Astrocyte of the cerebellum (primary cell): ENCODE data around the gene INPP5D.

Source experiments
- DNase-seq: peaks from one replicate; pipeline ENCODE4 v3.0.0-alpha.2; 2011; ENCODE audit warnings: low read depth
- H3K4me3 ChIP-seq: 2 replicates; pipeline ENCODE4 v1.5.1; 2011; ENCODE audit warnings: mild to moderate bottlenecking, low read depth, low read length, moderate library complexity
- in situ Hi-C: cut with HindIII; loops from 2 replicates; pipeline ENCODE4 v1.10.0; 2017; ENCODE audit warnings: low sequenced_read_pairs
- TF ChIP-seq, protein P1 (sequence below): IDR thresholded peaks from 2 replicates; pipeline ENCODE4 v1.5.1; 2012; ENCODE audit warnings: low read length, low read depth, moderate library complexity, mild to moderate bottlenecking; ENCODE audit errors: missing control alignments

Gene INPP5D

DNA sequence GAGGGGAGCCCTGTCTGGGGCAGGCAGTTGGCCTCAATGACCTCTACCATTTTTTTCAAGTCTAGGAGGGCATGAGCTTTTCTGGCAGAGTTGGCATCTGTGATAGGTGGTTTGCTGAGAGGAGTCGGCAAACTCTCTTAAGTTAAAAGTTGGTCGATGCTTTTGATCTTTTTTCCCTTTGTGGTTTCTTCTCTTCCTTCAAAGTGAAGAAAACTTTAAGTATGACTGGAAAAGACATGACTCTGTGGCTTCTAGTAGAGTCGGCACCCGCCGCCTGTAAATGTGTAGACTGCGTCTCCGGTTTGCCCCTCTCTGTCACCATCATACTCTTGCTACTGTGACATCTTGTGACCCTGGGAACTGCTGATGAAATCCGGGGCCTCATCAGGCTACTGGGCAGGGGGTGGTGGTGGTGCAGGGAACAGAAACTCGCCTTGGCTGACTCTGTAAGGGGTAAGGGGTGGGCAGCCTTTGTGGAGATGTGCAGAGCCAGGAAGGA, 21.1 kb downstream of the INPP5D start:
- TF ChIP-seq, protein P1, sequence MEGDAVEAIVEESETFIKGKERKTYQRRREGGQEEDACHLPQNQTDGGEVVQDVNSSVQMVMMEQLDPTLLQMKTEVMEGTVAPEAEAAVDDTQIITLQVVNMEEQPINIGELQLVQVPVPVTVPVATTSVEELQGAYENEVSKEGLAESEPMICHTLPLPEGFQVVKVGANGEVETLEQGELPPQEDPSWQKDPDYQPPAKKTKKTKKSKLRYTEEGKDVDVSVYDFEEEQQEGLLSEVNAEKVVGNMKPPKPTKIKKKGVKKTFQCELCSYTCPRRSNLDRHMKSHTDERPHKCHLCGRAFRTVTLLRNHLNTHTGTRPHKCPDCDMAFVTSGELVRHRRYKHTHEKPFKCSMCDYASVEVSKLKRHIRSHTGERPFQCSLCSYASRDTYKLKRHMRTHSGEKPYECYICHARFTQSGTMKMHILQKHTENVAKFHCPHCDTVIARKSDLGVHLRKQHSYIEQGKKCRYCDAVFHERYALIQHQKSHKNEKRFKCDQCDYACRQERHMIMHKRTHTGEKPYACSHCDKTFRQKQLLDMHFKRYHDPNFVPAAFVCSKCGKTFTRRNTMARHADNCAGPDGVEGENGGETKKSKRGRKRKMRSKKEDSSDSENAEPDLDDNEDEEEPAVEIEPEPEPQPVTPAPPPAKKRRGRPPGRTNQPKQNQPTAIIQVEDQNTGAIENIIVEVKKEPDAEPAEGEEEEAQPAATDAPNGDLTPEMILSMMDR = no peak
- no peak for DNase-seq
- in situ Hi-C loops = loop anchor here (5.0 kb wide), 1 partner anchor 91 kb away; no protein-coding TSS in a partner anchor
- no peak overlapping the region for H3K4me3 ChIP-seq

DNA sequence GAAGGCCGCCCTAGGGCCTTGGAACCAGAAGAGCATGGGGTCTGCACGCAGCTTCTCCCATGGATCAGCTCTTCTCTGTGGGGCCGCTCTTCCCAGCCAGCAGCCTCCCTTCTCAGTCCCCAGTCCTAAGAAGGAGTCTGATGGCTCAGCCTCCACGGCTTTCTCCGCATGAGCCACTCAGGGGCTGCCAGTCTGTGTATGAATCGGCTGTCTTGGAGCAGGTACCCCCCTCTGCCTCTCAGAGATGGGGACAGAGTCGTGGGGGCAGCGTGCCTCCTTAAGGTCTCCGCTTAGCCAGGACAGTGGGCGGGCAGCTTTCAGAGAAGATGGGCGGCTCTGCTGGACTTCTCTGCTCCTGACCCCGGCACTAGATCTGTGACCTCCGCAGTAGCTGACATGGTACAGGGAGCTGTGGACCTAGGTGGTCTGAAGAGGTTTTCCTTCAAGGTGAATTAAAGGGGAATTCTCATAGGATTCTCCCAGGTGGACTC, 21.6 kb downstream of the INPP5D start:
- H3K4me3 ChIP-seq = no peak overlapping the region
- in situ Hi-C loops = loop anchor here (5.0 kb wide), 1 partner anchor 91 kb away; no protein-coding TSS in a partner anchor
- TF ChIP-seq, protein P1 = no peak
- DNase-seq = no peak

DNA sequence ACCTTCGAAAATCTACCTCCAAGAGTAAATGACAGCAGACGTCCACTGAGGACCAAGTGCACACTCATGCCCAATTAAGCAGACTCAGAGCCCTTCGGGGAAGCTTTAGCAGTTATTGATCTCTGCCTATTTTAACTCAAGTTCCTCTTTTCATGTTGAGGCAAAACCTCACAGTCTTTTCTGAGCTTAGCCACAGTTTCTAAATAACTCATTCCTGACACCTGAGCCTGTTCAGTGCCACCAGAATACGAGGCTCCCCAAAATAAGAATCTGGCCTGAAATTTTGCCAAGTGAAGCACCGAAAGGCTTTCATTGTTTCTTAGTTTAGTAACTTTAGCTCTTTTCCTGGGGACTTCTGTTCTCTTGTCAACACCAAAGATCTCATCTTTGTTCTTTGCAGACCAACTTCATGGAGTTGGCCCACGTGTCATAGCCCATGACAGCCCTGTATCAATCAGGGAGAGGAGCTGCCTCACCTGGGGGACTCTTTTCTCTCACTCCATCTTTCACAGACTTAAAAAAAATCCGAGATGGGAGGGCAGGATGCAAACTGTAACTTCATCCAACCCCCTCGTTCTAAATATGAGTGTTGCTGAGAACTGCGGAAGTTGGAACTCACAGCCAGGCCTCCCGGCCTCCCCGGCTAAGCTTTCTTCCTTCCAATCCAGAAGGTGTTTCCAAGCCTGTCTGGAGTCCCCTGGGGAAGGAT, 22.2 kb downstream of the INPP5D start:
- H3K4me3 ChIP-seq = no peak overlapping the region
- TF ChIP-seq, protein P1 = no peak
- DNase-seq = no peak
- in situ Hi-C loops = loop anchor here (5.0 kb wide), 1 partner anchor 90 kb away; no protein-coding TSS in a partner anchor

DNA sequence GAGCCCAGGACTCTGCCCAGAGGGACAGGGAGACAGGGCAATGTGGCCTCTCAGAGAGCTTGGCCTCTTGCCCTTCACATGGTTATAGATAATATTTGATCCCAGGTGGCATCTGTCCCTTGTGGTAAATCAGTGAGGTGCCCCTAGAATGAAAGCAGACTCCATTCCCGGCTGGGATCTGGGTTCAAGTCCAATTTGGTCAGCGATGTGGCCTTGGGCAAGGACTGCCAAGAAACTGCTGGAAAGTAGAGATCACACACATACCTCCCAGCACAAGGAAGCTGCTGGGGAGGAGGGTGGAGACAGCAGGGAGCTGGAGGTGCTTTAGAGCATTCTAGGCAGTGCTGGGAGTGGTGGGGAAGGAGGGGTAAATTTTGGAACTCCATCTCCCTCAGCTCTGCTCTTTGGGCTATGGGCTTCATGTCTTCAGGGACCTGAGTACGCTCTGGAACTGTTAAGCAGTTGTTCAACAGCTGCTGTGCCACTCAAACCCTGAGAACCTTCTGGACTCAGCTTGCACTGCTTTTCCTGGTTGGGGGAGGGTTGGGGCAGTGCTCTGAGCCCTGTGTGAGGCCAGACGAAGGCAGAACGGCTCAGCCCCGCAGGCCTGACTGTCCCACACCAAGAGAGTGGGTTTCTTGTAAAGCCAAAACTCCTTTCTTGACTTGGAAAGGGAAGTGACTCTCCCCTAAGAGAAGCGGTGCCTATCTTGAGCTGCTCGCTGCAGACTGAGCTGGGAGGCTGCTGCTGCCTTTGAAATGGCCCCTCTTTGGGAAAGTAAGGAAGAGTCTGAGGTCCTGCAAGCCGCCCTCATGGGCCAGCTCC, 23.0 kb downstream of the INPP5D start:
- H3K4me3 ChIP-seq = no peak overlapping the region
- TF ChIP-seq, protein P1 = no peak
- in situ Hi-C loops = loop anchor here (5.0 kb wide), 1 partner anchor 89 kb away; no protein-coding TSS in a partner anchor
- DNase-seq = no peak

DNA sequence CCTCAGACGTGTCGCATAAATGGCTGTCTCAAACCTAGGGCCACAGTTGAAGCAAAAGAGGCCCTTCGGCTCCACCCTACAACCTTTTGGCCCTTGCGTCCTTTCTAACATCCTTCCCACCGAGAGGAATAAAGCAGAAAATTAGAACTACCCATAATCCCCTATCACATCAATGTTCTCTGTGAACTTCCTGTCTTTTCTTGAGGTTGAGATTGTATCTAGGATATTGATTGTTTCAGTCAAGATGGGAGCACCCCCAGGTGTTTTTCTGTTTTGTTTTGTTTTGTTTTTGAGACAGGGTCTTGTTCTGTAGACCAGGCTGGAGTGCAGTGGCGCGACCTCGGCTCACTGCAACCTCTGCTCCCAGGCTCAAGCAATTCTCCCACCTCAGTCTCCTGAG, 23.6 kb downstream of the INPP5D start:
- TF ChIP-seq, protein P1 = no peak
- DNase-seq = no peak
- in situ Hi-C loops = loop anchor here (5.0 kb wide), 1 partner anchor 89 kb away; no protein-coding TSS in a partner anchor
- no peak overlapping the region for H3K4me3 ChIP-seq

DNA sequence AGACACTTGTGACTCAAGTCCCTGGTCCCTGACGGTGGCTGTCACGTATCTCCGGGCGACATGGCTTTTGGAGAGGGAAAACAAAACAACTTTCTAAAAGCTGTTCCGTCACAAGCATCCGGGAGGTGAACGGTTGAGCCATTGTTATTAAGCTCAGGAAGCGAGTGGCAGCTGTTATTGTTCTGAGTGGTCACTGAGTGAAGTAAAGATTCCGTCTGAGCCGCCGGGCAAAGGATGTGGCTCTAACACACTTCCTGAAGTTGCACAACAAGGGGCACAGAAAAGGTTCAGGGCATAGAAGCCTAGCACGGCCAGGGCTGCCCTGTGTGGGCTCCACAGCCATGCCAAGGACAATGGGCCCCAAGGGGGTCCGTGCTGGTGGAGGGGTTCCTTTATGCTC, 24.3 kb downstream of the INPP5D start:
- no peak overlapping the region for H3K4me3 ChIP-seq
- in situ Hi-C loops = loop anchor here (5.0 kb wide), 1 partner anchor 88 kb away; no protein-coding TSS in a partner anchor
- DNase-seq = no peak
- TF ChIP-seq, protein P1 = no peak
